GM23338 (cell line): Measurements from ENCODE around the gene CCRL2. TPM values are rescaled to one million over a fixed set of nuclear protein-coding genes. Genes with fewer than 3 reads are reported as not detected.

Experiments used
- ATAC-seq: fragments of 200-7000 bp; cut with Tn5 transposase; 3 replicates; pipeline ENCODE4 v1.9.1; 2020
- DNase-seq: peaks from one replicate; pipeline ENCODE4 v3.0.0-alpha.2; 2015; ENCODE audit warnings: low spot score
- H2AFZ ChIP-seq: fragments of 200-600 bp; sonication (generic); 2 replicates; pipeline ENCODE4 v1.8.0; 2016; ENCODE audit warnings: antibody characterized with exemption, mild to moderate bottlenecking, moderate library complexity
- H3F3A ChIP-seq: fragments of 200-600 bp; sonication (generic); replicated peaks from 2 replicates; pipeline ENCODE4 v1.8.0; 2017; ENCODE audit warnings: antibody characterized with exemption, mixed run types, low read depth
- H3K27ac ChIP-seq: fragments of 200-600 bp; sonication (generic); 2 replicates; pipeline ENCODE4 v1.6.1; 2016; ENCODE audit warnings: low read depth
- H3K27me3 ChIP-seq: fragments of 200-600 bp; sonication (generic); 2 replicates; pipeline ENCODE4 v1.8.0; 2016; ENCODE audit warnings: mild to moderate bottlenecking, mixed run types, moderate library complexity; ENCODE audit not compliant: insufficient read depth
- H3K36me3 ChIP-seq: fragments of 200-600 bp; sonication (generic); 2 replicates; pipeline ENCODE4 v1.8.0; 2016; ENCODE audit warnings: mild to moderate bottlenecking; ENCODE audit not compliant: insufficient read depth
- H3K4me1 ChIP-seq: fragments of 200-600 bp; sonication (generic); 2 replicates; pipeline ENCODE4 v1.8.0; 2016; ENCODE audit warnings: mild to moderate bottlenecking, moderate library complexity; ENCODE audit not compliant: insufficient read depth
- H3K4me2 ChIP-seq: fragments of 200-600 bp; sonication (generic); 2 replicates; pipeline ENCODE4 v1.7.1; 2017; ENCODE audit warnings: mixed run types
- H3K4me3 ChIP-seq: fragments of 200-600 bp; sonication (generic); 2 replicates; pipeline ENCODE4 v1.6.1; 2016; ENCODE audit warnings: mixed run types
- H3K79me2 ChIP-seq: fragments of 200-600 bp; sonication (generic); replicated peaks from 2 replicates; pipeline ENCODE4 v1.8.0; 2017; ENCODE audit warnings: mild to moderate bottlenecking; ENCODE audit not compliant: insufficient read depth
- H3K9me2 ChIP-seq: fragments of 200-600 bp; sonication (generic); 2 replicates; pipeline ENCODE4 v1.8.0; 2017; ENCODE audit not compliant: insufficient read depth
- H4K20me1 ChIP-seq: fragments of 200-600 bp; sonication (generic); replicated peaks from 2 replicates; pipeline ENCODE4 v1.8.0; 2017; ENCODE audit warnings: mild to moderate bottlenecking; ENCODE audit not compliant: insufficient read depth
- H3K27ac Mint-ChIP-seq: 2 replicates; pipeline ENCODE4 v1.8.0; 2020; ENCODE audit warnings: inconsistent platforms, mild to moderate bottlenecking, moderate library complexity, mixed read lengths
- H3K27me3 Mint-ChIP-seq: 3 replicates; pipeline ENCODE4 v1.8.0; 2022; ENCODE audit warnings: low read depth, mild to moderate bottlenecking, moderate library complexity, mixed read lengths, inconsistent platforms; ENCODE audit not compliant: insufficient read depth, poor library complexity
- H3K36me3 Mint-ChIP-seq: 3 replicates; pipeline ENCODE4 v1.8.0; 2021; ENCODE audit warnings: low read depth, mild to moderate bottlenecking, inconsistent platforms, moderate library complexity, mixed read lengths
- H3K4me1 Mint-ChIP-seq: 3 replicates; pipeline ENCODE4 v1.8.0; 2020; ENCODE audit warnings: mild to moderate bottlenecking, inconsistent platforms, mixed read lengths
- H3K4me3 Mint-ChIP-seq: 3 replicates; pipeline ENCODE4 v1.8.0; 2021; ENCODE audit warnings: moderate library complexity, mild to moderate bottlenecking, inconsistent platforms, mixed read lengths
- H3K9me3 Mint-ChIP-seq: 3 replicates; pipeline ENCODE4 v1.8.0; 2020; ENCODE audit warnings: moderate library complexity, mild to moderate bottlenecking, inconsistent platforms, mixed read lengths
- CREB1 ChIP-seq: fragments of 250-450 bp; sonication (Bioruptor Pico); IDR thresholded peaks from 2 replicates; pipeline ENCODE4 v1.5.0; 2020; ENCODE audit warnings: low read depth, mild to moderate bottlenecking, moderate library complexity
- EZH2 ChIP-seq: fragments of 200-600 bp; sonication (generic); IDR thresholded peaks from one replicate; pipeline ENCODE4 v1.8.0; 2017; ENCODE audit warnings: antibody characterized with exemption, mild to moderate bottlenecking, low read depth; ENCODE audit not compliant: unreplicated experiment
- EZH2phosphoT487 ChIP-seq: fragments of 200-600 bp; sonication (generic); IDR thresholded peaks from one replicate; pipeline ENCODE4 v1.8.1; 2018; ENCODE audit warnings: antibody characterized with exemption; ENCODE audit not compliant: unreplicated experiment
- JUNB ChIP-seq: IDR thresholded peaks from one replicate; pipeline ENCODE4 v1.6.1; 2016; ENCODE audit warnings: antibody characterized with exemption; ENCODE audit not compliant: unreplicated experiment
- NANOG ChIP-seq: IDR thresholded peaks from 2 replicates; pipeline ENCODE4 v1.6.1; 2016; ENCODE audit warnings: antibody characterized with exemption, borderline replicate concordance
- POLR2AphosphoS5 ChIP-seq: IDR thresholded peaks from 2 replicates; pipeline ENCODE4 v1.6.1; 2016; ENCODE audit warnings: antibody characterized with exemption, low read depth
- STAT1 ChIP-seq: IDR thresholded peaks from one replicate; pipeline ENCODE4 v1.6.1; 2016; ENCODE audit warnings: antibody characterized with exemption; ENCODE audit not compliant: unreplicated experiment
- ZNF114 ChIP-seq: fragments of 250-450 bp; sonication (Bioruptor Pico); IDR thresholded peaks from 2 replicates; pipeline ENCODE4 v1.5.0; 2020; ENCODE audit warnings: mild to moderate bottlenecking, moderate library complexity
- ZNF331 ChIP-seq: fragments of 250-450 bp; sonication (Bioruptor Pico); IDR thresholded peaks from 2 replicates; pipeline ENCODE4 v1.5.0; 2020; ENCODE audit warnings: low read depth, mild to moderate bottlenecking, moderate library complexity
- polyA plus RNA-seq: library from polyadenylated mRNA; unstranded; fragments of >200 nt; fragmentation: Nextera tagmentation; extraction: Ambion mirVana; gene quantifications from 2 replicates; pipeline ENCODE4 v1.2.1, GENCODE V29; 2016
- total RNA-seq: library from RNA; depleted of rRNA; stranded (reverse); fragments of >200 nt; shearing (Covaris generic); gene quantifications from 2 replicates; pipeline ENCODE4 v1.2.3, GENCODE V29; 2014
- TF ChIP-seq, protein P1 (sequence below): IDR thresholded peaks from one replicate; pipeline ENCODE4 v1.6.1; 2018; ENCODE audit warnings: antibody characterized with exemption; ENCODE audit not compliant: unreplicated experiment
- TF ChIP-seq, protein P2 (sequence below): fragments of 250-450 bp; sonication (Bioruptor Pico); IDR thresholded peaks from 2 replicates; pipeline ENCODE4 v1.5.0; 2020; ENCODE audit warnings: mild to moderate bottlenecking, moderate library complexity
- TF ChIP-seq, protein P3 (sequence below), 2 experiments: fragments of 200-600 bp in 1 of 2; sonication (generic) in 1 of 2; conservative IDR thresholded peaks; 2 replicates each; pipeline versions ENCODE4 v1.5.1 to v1.6.1; 2016 to 2017; ENCODE audit warnings: antibody characterized with exemption in 2 of 2, low read depth in 2 of 2, mild to moderate bottlenecking in 2 of 2, moderate library complexity in 1 of 2
- TF ChIP-seq, protein P4 (sequence below): IDR thresholded peaks from 2 replicates; pipeline ENCODE4 v1.6.1; 2016; ENCODE audit warnings: antibody characterized with exemption

Gene CCRL2
- total and polyA plus RNA-seq, 2 experiments from 2014 or later, result not detected

DNA sequence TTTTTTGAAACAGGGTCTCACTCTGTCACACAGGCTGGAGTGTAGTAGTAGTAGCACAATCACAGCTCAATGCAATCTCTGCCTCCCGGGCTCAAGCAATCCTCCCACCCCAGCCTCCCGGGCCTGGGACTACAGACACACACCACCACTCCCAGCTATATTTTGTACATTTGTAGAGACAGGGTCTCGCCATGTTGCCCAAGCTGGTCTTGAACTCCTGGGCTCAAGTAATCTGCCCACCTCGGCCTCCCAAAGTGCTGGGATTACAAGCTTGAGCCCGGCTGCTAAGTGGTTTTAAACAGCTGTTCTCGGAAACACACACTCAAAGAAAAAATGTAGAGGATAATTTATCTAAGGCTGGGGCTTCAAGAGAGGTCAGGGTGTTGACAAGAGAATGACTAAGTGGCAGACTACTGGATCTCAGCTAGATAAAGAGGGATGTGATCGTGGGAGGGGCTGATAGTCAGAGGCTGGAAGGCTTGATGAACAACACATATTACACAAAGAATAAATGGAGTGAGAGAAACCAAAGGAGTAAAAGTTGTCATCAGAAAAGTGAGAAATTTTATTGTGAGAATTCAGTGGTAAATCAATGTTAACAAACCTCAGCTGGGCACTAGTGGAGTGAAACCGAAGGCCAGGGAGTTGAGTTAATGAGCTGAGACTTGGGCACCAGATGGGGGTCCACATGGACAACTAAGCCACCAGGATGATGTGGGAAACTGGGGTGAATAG lies 6.9 kb upstream of the CCRL2 start:
- no peak for ATAC-seq
- H3K4me1 ChIP-seq, result no peaks in the 10 kb centered on the region
- H3K36me3 Mint-ChIP-seq, result no peaks in the 10 kb centered on the region
- H3K4me1 Mint-ChIP-seq, result no peaks in the 10 kb centered on the region; the same call in 2 of the 3 replicates
- H3K27ac Mint-ChIP-seq, result no peak overlapping the region
- TF ChIP-seq POLR2AphosphoS5, result no peak
- TF ChIP-seq, protein P1, sequence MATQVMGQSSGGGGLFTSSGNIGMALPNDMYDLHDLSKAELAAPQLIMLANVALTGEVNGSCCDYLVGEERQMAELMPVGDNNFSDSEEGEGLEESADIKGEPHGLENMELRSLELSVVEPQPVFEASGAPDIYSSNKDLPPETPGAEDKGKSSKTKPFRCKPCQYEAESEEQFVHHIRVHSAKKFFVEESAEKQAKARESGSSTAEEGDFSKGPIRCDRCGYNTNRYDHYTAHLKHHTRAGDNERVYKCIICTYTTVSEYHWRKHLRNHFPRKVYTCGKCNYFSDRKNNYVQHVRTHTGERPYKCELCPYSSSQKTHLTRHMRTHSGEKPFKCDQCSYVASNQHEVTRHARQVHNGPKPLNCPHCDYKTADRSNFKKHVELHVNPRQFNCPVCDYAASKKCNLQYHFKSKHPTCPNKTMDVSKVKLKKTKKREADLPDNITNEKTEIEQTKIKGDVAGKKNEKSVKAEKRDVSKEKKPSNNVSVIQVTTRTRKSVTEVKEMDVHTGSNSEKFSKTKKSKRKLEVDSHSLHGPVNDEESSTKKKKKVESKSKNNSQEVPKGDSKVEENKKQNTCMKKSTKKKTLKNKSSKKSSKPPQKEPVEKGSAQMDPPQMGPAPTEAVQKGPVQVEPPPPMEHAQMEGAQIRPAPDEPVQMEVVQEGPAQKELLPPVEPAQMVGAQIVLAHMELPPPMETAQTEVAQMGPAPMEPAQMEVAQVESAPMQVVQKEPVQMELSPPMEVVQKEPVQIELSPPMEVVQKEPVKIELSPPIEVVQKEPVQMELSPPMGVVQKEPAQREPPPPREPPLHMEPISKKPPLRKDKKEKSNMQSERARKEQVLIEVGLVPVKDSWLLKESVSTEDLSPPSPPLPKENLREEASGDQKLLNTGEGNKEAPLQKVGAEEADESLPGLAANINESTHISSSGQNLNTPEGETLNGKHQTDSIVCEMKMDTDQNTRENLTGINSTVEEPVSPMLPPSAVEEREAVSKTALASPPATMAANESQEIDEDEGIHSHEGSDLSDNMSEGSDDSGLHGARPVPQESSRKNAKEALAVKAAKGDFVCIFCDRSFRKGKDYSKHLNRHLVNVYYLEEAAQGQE, result no peak
- no peak for TF ChIP-seq ZNF331 (CRISPR knock-in tag)
- no peak for TF ChIP-seq CREB1 (CRISPR knock-in tag)
- TF ChIP-seq JUNB, result no peak
- no peak for TF ChIP-seq EZH2
- TF ChIP-seq, protein P2, sequence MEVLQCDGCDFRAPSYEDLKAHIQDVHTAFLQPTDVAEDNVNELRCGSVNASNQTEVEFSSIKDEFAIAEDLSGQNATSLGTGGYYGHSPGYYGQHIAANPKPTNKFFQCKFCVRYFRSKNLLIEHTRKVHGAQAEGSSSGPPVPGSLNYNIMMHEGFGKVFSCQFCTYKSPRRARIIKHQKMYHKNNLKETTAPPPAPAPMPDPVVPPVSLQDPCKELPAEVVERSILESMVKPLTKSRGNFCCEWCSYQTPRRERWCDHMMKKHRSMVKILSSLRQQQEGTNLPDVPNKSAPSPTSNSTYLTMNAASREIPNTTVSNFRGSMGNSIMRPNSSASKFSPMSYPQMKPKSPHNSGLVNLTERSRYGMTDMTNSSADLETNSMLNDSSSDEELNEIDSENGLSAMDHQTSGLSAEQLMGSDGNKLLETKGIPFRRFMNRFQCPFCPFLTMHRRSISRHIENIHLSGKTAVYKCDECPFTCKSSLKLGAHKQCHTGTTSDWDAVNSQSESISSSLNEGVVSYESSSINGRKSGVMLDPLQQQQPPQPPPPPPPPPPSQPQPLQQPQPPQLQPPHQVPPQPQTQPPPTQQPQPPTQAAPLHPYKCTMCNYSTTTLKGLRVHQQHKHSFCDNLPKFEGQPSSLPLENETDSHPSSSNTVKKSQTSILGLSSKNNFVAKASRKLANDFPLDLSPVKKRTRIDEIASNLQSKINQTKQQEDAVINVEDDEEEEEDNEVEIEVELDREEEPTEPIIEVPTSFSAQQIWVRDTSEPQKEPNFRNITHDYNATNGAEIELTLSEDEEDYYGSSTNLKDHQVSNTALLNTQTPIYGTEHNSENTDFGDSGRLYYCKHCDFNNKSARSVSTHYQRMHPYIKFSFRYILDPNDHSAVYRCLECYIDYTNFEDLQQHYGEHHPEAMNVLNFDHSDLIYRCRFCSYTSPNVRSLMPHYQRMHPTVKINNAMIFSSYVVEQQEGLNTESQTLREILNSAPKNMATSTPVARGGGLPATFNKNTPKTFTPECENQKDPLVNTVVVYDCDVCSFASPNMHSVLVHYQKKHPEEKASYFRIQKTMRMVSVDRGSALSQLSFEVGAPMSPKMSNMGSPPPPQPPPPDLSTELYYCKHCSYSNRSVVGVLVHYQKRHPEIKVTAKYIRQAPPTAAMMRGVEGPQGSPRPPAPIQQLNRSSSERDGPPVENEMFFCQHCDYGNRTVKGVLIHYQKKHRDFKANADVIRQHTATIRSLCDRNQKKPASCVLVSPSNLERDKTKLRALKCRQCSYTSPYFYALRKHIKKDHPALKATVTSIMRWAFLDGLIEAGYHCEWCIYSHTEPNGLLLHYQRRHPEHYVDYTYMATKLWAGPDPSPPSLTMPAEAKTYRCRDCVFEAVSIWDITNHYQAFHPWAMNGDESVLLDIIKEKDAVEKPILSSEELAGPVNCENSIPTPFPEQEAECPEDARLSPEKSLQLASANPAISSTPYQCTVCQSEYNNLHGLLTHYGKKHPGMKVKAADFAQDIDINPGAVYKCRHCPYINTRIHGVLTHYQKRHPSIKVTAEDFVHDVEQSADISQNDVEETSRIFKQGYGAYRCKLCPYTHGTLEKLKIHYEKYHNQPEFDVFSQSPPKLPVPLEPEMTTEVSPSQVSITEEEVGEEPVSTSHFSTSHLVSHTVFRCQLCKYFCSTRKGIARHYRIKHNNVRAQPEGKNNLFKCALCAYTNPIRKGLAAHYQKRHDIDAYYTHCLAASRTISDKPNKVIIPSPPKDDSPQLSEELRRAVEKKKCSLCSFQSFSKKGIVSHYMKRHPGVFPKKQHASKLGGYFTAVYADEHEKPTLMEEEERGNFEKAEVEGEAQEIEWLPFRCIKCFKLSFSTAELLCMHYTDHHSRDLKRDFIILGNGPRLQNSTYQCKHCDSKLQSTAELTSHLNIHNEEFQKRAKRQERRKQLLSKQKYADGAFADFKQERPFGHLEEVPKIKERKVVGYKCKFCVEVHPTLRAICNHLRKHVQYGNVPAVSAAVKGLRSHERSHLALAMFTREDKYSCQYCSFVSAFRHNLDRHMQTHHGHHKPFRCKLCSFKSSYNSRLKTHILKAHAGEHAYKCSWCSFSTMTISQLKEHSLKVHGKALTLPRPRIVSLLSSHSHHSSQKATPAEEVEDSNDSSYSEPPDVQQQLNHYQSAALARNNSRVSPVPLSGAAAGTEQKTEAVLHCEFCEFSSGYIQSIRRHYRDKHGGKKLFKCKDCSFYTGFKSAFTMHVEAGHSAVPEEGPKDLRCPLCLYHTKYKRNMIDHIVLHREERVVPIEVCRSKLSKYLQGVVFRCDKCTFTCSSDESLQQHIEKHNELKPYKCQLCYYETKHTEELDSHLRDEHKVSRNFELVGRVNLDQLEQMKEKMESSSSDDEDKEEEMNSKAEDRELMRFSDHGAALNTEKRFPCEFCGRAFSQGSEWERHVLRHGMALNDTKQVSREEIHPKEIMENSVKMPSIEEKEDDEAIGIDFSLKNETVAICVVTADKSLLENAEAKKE (CRISPR knock-in tag), result no peak
- no peak for TF ChIP-seq STAT1
- TF ChIP-seq ZNF114 (CRISPR knock-in tag), result no peak
- no peak for TF ChIP-seq EZH2phosphoT487
- TF ChIP-seq, protein P3, sequence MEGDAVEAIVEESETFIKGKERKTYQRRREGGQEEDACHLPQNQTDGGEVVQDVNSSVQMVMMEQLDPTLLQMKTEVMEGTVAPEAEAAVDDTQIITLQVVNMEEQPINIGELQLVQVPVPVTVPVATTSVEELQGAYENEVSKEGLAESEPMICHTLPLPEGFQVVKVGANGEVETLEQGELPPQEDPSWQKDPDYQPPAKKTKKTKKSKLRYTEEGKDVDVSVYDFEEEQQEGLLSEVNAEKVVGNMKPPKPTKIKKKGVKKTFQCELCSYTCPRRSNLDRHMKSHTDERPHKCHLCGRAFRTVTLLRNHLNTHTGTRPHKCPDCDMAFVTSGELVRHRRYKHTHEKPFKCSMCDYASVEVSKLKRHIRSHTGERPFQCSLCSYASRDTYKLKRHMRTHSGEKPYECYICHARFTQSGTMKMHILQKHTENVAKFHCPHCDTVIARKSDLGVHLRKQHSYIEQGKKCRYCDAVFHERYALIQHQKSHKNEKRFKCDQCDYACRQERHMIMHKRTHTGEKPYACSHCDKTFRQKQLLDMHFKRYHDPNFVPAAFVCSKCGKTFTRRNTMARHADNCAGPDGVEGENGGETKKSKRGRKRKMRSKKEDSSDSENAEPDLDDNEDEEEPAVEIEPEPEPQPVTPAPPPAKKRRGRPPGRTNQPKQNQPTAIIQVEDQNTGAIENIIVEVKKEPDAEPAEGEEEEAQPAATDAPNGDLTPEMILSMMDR (conservative IDR thresholded peaks at IDR 0.05; ENCODE audit: low read depth in 2 of 2), result no peak
- TF ChIP-seq, protein P4, sequence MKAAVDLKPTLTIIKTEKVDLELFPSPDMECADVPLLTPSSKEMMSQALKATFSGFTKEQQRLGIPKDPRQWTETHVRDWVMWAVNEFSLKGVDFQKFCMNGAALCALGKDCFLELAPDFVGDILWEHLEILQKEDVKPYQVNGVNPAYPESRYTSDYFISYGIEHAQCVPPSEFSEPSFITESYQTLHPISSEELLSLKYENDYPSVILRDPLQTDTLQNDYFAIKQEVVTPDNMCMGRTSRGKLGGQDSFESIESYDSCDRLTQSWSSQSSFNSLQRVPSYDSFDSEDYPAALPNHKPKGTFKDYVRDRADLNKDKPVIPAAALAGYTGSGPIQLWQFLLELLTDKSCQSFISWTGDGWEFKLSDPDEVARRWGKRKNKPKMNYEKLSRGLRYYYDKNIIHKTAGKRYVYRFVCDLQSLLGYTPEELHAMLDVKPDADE, result no peak
- TF ChIP-seq NANOG, result no peak
- H2AFZ ChIP-seq, result no peak overlapping the region
- H3K4me3 Mint-ChIP-seq, result no peak overlapping the region
- DNase-seq, result no peak
- H3K79me2 ChIP-seq, result no peaks in the 10 kb centered on the region
- H3K27me3 ChIP-seq, result no peaks in the 10 kb centered on the region
- no peak overlapping the region for H3K27ac ChIP-seq
- no peaks in the 10 kb centered on the region for H3K36me3 ChIP-seq
- peaks cover 2% of the 10 kb centered on the region for H3K27me3 Mint-ChIP-seq
- H3K4me3 ChIP-seq, result no peak overlapping the region
- H3K9me2 ChIP-seq, result no peaks in the 10 kb centered on the region
- H3K4me2 ChIP-seq, result no peak overlapping the region
- H4K20me1 ChIP-seq, result no peaks in the 10 kb centered on the region
- H3F3A ChIP-seq, result no peaks in the 10 kb centered on the region
- no peaks in the 10 kb centered on the region for H3K9me3 Mint-ChIP-seq
